HG02763 (cell line): ENCODE results near the gene RBM34.
A peak's percentile ranks its signal among the peaks of the same experiment; 100 is the strongest.
"Not testable (repeated sequence)": the region's sequence is repeated elsewhere in the genome, so short reads cannot be mapped to it uniquely, and the experiment has no call there.

ENCODE experiments used
- ATAC-seq: cut with Tn5 transposase; IDR thresholded peaks from one replicate; pipeline ENCODE4 v1.9.1; 2021; ENCODE audit warnings: mild to moderate bottlenecking, moderate library complexity; ENCODE audit not compliant: unreplicated experiment

Gene RBM34, protein sequence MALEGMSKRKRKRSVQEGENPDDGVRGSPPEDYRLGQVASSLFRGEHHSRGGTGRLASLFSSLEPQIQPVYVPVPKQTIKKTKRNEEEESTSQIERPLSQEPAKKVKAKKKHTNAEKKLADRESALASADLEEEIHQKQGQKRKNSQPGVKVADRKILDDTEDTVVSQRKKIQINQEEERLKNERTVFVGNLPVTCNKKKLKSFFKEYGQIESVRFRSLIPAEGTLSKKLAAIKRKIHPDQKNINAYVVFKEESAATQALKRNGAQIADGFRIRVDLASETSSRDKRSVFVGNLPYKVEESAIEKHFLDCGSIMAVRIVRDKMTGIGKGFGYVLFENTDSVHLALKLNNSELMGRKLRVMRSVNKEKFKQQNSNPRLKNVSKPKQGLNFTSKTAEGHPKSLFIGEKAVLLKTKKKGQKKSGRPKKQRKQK

DNA sequence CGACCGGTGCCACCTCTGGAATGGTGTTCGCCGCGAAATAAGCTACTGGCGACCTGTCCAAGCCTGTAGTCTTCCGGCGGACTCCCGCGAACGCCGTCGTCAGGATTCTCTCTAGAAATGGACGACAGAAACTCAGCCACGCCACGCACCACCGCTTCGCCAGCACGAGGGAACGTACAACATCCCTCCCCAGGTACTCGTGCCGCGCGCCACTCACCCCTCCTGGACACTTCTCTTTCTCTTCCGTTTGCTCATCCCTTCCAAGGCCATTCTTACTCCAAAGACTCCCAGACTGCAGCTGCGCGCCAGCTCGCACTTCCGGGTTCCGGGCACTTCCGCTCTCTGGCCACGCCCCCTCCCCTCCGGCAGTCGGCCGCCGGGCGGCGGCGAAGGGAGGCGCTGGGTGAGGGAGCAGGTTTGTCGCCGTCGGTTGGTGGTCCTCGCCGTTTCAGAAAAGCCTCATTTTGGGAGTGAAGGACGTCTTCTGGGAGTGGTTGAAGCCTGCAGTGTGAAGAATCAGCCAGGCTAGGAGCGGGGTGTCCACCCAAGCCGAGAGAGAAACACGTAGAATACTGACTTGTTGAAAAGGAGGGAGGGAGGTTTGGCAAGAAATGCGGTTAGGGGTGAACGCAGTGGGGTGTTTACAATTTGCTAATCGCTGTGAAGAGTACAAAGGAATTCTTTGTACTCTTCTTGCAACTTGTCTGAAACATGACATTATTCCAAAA lies at the start of gene RBM34:
Gene RBM34, minus strand, starts transcription at position 294 of the 728 bp plus-strand sequence. Its CDS starts 24 bp downstream, at position 270.
- ATAC-seq = peak; percentile 94

DNA sequence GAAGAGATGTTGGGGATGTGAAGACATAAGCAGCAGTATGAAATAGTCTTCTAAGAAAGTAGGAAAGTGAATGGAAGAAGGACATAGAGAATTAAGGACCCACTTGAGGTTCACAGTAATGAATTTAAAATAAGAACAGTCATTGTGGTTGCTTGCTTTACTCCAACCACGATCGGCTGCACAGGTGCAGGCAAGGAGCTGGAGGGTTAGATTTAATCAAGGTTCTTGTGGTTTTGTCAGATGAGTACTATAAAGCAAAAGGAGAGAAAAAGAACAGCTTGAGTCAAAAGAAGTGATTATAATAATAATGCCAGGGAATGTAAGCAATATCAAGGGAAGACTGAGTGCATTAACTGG lies 46.1 kb upstream of the RBM34 start:
- ATAC-seq = no peak

DNA sequence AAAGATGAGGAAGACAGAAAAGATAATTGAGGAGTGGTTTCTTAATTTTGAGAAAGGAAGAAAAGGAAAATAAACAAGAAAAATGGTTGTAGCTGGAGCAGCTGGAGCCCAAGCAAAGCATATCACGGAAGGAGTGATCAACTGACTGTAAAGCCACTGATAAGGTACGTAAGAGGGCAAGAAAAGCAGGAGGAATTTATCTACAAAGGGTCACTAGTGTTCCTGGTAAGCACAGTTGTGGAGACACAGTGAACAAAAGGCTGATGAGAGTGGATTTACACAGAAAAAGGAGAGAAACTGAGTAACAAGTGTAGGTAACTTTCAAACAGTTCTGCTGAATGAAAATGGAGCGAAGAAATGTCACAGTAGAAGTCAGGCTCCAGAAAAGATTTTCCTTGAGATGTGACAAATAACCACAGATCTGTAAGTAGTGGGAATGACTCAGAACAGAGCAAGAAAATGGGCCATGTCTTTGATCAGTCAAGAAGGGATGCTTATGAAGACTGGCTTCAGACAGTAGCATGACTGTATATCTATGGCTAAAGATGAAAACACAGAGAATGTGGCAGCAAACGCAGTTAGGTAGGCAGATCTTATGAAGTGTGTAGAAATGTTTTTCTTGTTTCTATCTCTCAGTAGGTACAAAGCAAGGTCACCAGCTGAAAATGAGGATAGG lies 45.6 kb upstream of the RBM34 start:
- no peak for ATAC-seq

DNA sequence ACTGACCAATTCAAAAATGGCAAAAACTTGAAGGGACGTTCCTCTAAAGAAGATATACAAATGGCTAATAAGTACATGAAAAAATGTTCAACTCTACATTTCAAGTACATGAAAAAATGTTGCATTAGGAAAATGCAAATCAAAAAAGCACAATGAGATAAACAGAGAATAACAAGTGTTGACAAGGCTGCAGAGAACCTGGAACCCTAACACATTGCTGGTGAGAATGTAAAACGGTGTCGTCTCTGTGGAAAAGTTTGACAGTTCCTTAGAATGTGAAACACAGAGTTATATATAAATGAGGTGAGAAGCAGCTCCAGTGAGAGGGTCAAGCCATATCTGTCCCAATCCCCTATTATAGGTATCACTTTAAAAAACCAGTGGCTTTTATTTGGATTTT lies 44.6 kb upstream of the RBM34 start:
- no peak for ATAC-seq

DNA sequence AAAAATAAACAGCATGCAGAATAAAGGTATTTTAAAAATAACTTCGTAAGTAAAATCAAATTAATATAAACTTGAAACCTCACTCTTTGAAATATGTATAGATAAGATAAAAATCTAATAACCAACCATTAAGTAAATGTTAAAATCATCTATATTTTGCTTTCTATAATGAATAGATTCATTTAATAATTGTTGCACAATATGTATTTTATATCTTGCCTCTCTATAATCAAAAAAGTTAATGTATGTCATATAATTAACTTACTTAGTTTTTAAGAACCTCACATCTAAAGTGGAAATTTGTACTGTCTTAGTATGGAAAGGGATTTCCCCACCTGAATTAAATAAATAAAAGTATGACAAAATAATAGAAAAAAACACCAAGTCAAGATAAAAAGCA lies 42.4 kb upstream of the RBM34 start:
- ATAC-seq = no peak

DNA sequence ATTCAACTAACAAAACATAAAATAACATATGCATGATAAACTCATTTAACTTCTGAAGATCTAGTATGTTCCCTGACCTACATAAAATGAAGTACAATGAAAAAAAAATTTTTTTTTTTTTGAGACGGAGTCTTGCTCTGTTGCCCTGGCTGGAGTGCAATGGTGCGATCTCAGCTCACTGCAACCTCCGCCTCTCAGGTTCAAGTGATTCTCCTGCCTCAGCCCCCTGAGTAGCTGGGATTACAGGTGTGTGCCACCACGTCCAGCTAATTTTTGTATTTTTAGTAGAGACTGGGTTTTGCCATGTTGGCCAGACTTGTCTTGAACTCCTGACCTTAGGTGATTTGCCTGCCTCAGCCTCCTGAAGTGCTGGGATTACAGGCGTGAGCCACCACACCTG lies 41.4 kb upstream of the RBM34 start:
- ATAC-seq = not testable (repeated sequence)

DNA sequence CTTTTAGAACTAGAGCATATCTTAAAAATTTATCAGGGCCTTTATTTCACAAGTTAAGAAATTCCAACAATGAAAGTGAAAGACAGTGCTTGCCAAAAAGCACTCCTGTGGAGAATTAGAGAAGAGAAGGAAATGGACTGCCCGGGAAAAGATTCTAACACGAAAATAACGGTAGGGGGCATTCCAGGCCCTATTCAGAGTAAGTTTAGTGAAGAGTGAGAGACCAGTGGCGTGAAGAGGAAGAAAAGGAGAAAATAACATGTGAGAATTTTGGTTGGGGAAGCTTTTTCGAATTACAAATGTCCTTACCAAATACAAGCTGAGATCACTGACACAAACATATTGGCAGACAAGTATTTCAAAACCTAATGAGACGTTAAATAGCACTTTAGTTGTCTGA lies 38.4 kb upstream of the RBM34 start:
- ATAC-seq = no peak

DNA sequence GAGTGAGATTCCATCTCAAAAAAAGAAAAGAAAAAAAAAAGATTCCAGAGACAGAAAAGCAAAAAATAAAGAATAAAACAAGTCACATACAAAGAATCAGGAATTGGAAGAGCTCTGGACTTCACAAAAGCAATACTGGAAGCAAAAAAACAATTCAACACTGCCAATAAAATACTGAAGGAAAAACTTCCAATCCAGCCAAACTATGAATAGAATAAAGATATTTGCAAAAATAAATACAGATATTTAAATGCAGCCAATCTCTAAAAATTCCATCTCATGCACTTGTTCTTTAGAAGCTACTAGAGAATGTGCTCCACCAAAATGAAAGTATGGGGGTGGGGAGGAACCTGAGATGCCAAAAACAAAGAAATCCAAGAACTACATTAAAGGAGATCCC lies 29.4 kb upstream of the RBM34 start:
- ATAC-seq = no peak

DNA sequence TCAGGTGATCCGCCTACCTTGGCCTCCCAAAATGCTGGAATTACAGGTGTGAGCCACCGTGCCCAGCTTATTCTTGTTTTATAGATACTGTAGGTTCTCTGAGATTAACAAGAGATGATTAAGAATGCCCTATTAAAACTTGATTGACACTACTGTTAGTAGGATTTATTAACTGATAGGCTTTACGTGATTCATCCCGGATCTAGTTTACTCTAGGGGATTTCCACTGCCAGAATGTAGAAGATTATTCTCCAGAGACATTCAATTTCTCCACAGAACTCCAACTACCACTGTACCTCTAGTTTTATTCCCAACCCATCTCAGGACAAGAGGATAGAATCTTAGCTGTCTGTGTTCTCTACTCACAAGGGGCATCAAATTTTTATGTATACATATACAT lies 26.3 kb upstream of the RBM34 start:
- no peak for ATAC-seq

DNA sequence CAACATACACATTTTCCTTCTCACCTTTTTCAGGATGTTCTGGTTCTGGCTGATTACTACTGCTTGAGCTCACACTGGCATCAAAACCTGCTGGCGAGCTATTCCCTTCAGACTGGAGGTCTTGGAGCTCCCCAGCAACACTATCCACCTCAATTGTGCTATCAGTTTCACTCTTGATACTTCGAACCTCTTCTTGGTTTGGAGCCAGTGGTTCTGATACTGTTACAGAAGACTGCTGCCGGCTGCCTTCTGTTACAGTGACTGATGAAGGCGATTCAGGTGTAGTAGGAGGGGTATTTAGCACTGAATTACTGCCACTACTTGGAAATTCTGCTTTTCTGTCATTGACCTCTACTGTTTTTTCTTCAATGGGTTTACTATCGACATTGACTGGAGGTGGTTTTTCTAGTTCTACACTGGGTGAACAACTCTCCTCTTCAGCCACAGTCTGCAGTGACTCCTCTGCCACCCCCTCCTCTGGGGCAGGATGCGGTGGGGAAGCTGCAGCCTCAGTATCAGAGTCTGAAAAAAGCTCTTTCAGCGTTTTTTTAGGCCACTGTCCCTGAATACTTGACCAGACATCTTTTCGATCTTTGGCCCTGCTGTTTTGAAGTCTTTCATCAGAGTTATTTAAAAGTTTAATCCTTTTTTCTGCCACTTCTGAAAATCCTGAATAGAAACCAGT lies 20.7 kb upstream of the RBM34 start:
- ATAC-seq = no peak

DNA sequence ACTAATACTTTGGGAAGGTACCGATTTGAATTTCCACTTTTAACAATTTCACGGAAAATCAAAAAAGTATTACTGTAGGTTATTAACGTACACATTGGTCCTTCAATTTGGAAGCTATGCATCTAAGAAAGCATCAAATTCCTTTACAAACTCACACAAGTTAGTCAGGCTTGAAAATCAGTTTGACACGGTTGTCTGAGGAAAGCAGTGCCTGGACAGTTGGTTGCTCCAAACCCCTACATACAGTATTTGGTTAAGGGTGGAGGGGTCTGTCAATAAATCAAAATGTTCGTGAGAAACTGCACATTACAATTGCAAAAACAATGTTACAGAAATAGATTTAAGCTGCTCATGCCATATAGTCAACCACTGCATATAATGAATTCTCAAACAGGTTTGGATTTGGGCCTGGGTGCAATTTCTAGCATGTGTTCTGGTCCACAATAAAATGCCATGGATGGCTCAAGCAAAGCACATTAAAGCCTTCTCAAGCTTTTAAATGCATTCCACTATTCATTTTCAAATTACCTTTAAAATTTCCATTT lies 19.9 kb upstream of the RBM34 start:
- ATAC-seq = no peak

DNA sequence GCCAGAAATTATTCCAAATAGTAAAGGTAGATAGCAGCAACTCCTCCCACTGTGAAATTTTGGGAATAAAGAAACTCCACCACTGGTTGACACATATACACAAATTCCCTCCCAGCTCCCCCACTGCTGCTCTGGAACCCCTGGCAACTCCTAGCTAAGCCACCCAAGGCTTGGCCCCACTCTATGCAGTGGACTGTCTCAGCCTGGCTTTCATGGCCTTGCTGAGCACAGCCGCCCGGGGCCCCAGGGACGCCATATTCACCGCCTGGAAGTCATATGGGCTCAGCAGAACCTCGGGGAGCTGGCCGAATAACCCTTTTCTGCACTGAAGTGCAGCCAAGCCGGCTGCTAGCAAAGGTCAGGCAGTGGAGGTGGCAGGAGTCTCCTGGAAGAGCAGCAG lies 15.4 kb upstream of the RBM34 start:
- no peak for ATAC-seq

DNA sequence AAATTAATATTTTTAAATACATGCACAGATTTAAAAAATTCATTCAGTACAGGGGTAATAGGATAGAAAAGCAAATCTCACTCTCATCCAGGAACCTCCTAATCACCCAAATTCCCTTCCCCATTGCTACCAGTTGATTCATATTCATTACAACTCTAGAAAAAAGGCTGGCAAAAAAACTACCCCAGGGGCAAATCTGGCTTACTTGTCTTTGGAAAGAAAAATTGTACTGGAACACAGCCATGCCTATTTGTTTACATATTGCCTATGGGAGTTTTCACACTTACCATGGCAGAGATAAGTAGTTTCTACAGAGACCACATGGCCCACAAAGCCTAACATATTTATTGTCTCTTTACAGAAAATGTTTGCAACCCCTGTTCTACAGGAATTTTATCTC lies 8.9 kb upstream of the RBM34 start:
- ATAC-seq = no peak

DNA sequence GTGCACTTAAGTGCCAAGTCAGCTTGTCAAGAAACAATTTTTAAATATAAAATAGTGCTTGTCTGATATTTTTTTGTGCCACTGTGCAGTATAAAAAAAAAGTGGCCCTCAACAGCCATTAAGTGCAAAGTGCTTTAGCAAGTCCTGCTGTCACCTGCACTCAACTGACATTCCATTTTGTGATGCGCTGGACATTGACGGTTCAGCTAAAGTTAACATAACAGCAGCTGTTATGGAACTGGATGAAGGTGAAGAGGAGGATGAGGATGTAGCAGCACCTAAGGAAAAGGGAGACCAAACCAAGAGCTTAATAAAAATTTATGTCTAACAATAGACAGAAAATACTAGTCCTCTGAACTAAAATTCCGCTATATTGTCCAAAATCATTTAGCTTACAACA lies 7.3 kb upstream of the RBM34 start:
- ATAC-seq = no peak

DNA sequence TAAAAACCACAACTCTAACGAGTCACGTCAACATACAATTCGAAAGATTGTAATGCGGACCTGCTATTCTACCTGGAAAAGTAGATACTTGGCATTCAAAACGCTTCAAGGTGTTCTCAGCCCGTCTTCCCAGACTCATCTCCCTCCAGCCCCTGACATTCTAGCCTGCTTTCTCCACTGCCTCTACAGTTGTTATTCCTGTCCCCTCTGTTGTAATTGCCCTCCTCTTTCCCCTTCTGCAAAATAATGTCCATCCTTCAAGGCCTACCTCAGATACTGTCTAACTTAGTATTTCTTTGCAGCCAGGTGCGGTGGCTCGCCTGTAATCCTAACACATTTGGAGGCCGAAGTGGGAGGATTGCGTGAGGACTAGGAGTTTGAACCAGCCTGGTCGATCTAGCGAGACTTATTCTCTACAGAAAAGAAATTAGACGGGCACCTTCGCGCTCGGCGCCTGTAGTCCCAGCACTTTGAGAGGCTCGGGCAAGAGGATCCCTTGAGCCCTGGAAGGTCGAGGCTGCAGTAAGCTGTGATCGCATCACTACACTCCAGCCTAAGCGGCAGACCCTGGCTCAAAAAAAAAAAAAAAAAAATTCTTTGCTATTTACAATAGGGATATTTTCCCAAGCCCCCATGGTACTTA lies 756 bp upstream of the RBM34 start:
- ATAC-seq = no peak

DNA sequence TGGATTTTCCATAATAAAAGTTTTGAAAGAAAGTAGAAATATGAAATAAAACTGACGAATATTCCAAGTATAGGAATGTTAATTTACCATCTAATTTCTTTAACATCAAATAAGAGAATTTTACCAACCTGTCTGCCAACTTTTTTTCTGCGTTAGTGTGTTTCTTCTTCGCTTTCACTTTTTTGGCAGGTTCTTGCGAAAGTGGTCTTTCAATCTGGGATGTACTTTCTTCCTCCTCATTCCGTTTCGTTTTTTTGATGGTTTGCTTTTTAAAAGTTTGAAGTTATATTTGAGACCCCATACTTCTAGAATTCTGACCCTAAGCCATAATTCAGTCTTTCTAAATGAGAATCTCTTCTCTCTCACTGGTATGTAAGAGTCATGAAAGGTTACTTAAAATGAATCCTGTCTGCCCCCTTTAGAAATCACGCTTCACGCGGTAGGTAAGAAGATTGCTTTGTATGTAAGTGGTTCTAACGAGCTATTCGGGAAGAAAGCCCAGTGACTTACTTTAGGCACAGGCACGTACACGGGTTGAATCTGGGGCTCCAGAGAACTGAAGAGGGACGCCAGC lies 580 bp downstream of the RBM34 start:
- peak; percentile 27 for ATAC-seq

DNA sequence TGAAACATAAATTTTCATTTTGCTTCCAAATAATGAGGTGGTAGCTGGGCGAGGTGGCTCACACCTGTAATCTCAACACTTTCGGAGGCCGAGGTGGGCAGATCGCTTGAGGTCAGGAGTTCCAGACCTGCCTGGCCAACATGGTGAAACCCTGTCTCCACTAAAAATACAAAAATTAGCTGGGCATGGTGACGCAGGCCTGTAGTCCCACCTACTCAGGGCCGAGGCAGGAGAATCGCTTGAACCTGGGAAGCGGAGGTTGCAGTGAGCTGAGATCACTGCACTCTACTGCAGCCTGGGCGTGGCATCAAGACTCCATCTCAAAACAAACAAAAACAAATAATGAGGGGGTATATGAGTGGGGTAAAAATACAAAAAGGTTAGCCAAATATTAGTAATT lies 1.1 kb downstream of the RBM34 start:
- ATAC-seq = not testable (repeated sequence)

DNA sequence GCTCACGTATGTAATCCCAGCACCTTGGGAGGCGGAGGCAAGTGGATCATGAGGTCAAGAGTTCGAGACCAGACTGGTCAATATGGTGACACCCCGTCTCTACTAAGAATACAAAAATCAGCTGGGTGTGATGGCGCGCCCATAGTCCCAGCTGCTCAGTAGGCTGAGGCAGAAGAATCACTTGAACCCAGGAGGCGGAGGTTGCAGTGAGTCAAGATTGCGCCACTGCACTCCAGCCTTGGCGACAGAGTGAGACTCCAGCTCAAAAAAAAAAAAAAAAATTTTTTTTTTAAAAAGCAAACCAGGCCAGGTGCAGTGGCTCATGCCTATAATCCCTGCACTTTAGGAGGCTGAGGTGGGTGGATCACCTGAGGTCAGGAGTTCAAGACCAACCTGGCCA lies 1.8 kb downstream of the RBM34 start:
- ATAC-seq = not testable (repeated sequence)

DNA sequence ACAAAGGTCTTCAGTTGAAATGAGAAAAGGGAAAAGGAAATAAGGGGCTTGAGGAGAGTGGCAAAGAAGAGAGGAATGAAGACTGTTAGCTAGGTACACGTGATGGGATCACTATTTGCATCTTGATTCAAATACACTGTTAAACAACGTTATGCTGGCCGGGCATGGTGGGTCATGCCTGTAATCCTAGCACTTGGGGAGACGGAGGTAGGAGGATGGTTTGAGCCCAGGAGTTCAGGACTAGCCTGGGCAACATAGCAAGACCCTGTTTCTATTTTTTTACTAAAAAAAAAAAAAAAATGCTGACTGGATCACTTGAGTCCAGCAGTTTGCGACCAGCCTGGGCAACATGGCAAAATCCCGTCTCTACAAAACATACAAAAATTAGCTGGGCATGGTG lies 2.4 kb downstream of the RBM34 start:
- no peak for ATAC-seq

DNA sequence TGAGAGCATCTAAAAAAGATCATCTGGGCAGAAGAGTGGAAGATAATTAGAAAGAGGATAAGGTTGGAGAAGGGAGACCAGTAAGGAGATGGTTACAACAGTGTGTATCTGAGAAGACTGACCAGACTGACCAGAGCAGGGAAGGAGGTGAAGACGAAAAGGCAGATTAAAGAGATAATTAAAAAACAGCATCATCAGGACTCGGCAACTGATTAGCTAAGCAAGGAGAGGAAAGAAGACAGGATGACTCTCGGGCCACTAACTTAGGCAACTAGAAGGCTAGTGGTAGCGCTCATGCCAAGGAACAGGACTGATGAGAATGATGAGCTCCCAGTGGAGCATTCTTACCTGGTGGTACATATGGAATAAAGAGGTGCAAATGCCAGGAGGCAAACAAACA lies 3.9 kb downstream of the RBM34 start:
- ATAC-seq = no peak
